A549 (cell line): Measurements from ENCODE around the gene AKAP6. TPM values are rescaled to one million over a fixed set of nuclear protein-coding genes. Genes with fewer than 3 reads are reported as not detected.

ENCODE experiments used
- ATAC-seq, 2 experiments: fragments of 200-7000 bp in 1 of 2; fragments of >200 bp in 1 of 2; cut with Nextera tagmentation in 1 of 2; cut with Tn5 transposase in 1 of 2; 3 replicates each; pipeline versions ENCODE4 v1.8.0 to v1.9.1; 2018 to 2020; ENCODE audit warnings: mild to moderate bottlenecking in 1 of 2, moderate library complexity in 1 of 2
- CTCF ChIA-PET: fragments of 300-600 bp; sonication (Branson Sonifier 250); formaldehyde crosslinking; extraction: SDS; loops from one replicate; lab custom pipeline; 2021; ENCODE audit warnings: antibody characterized with exemption, inconsistent platforms; lab: Yijun Ruan, JAX
- POLR2A ChIA-PET: fragments of 350-600 bp; formaldehyde crosslinking; extraction: SDS; loops from one replicate; lab custom pipeline; 2021; ENCODE audit warnings: antibody characterized with exemption, inconsistent platforms; lab: Yijun Ruan, JAX
- DNase-seq, 2 experiments: peaks; one replicate each; pipeline versions ENCODE4 v3.0.0 to v3.0.0-alpha.2; 2011 to 2016; ENCODE audit warnings: low read depth in 1 of 2, low spot score in 1 of 2
- FAIRE-seq: peaks from 2 replicates; lab custom pipeline; 2011; peaks lifted over from hg19 to GRCh38; lab: Jason Lieb, UNC
- H3K27ac ChIP-seq, 2 experiments: fragments of >200 bp; sonication (Bioruptor Twin); formaldehyde crosslinking; 3 replicates each; pipeline ENCODE4 v1.5.1; 2016 to 2017
- H3K4me1 ChIP-seq: fragments of >200 bp; sonication (Bioruptor Twin); formaldehyde crosslinking; 3 replicates; pipeline ENCODE4 v1.6.1; 2016
- H3K4me2 ChIP-seq: fragments of >200 bp; sonication (Bioruptor Twin); formaldehyde crosslinking; 3 replicates; pipeline ENCODE4 v1.6.1; 2016
- H3K4me3 ChIP-seq: fragments of >200 bp; sonication (Bioruptor Twin); formaldehyde crosslinking; 3 replicates; pipeline ENCODE4 v1.5.1; 2016
- H3K9me3 ChIP-seq: fragments of >200 bp; sonication (Bioruptor Twin); formaldehyde crosslinking; 3 replicates; pipeline ENCODE4 v1.6.1; 2016
- ATOH8 ChIP-seq: fragments of 250-450 bp; sonication (Bioruptor Pico); IDR thresholded peaks from 2 replicates; pipeline ENCODE4 v1.5.0; 2020; ENCODE audit warnings: low read depth, mild to moderate bottlenecking, moderate library complexity
- BCL3 ChIP-seq: fragments of >200 bp; sonication (Bioruptor Twin); formaldehyde crosslinking; IDR thresholded peaks from 3 replicates; pipeline ENCODE4 v1.6.1; 2016
- CBX2 ChIP-seq: fragments of 200-600 bp; sonication (generic); IDR thresholded peaks from 2 replicates; pipeline ENCODE4 v1.6.1; 2016; ENCODE audit warnings: low read depth, mild to moderate bottlenecking, borderline replicate concordance
- CEBPB ChIP-seq, 2 experiments: fragments of >200 bp in 1 of 2; sonication (Bioruptor Twin) in 1 of 2; formaldehyde crosslinking in 1 of 2; IDR thresholded peaks; 2 replicates each; pipeline ENCODE4 v1.6.1; 2012 to 2016
- E2F6 ChIP-seq: IDR thresholded peaks from 2 replicates; pipeline ENCODE4 v1.6.1; 2012; ENCODE audit warnings: low read depth, borderline replicate concordance
- EHMT2 ChIP-seq: fragments of 200-600 bp; sonication (generic); IDR thresholded peaks from 2 replicates; pipeline ENCODE4 v1.6.1; 2016; ENCODE audit warnings: antibody characterized with exemption, low read depth, mild to moderate bottlenecking, moderate library complexity
- ELK1 ChIP-seq: fragments of 150-350 bp; IDR thresholded peaks from 2 replicates; pipeline ENCODE4 v1.6.1; 2014; ENCODE audit warnings: low read depth, mild to moderate bottlenecking, low read length
- FOSL2 ChIP-seq, 2 experiments: fragments of 450-650 bp in 1 of 2; fragments of >200 bp in 1 of 2; sonication (Bioruptor Twin) in 1 of 2; formaldehyde crosslinking; IDR thresholded peaks; 2 replicates each; pipeline versions ENCODE4 v1.5.0 to v1.6.1; 2016 to 2020; ENCODE audit warnings: mild to moderate bottlenecking in 1 of 2, moderate library complexity in 1 of 2
- GATA3 ChIP-seq: IDR thresholded peaks from 2 replicates; pipeline ENCODE4 v1.6.1; 2012; ENCODE audit warnings: borderline replicate concordance
- HDAC2 ChIP-seq: fragments of 200-600 bp; sonication (generic); IDR thresholded peaks from 2 replicates; pipeline ENCODE4 v1.6.1; 2016
- HMGXB4 ChIP-seq: fragments of 250-450 bp; sonication (Bioruptor Pico); IDR thresholded peaks from 2 replicates; pipeline ENCODE4 v1.5.0; 2021; ENCODE audit warnings: mild to moderate bottlenecking, moderate library complexity, borderline replicate concordance
- HOXB5 ChIP-seq: fragments of 250-450 bp; sonication (Bioruptor Pico); IDR thresholded peaks from 2 replicates; pipeline ENCODE4 v1.5.0; 2020; ENCODE audit warnings: mild to moderate bottlenecking, moderate library complexity
- JUN ChIP-seq, 2 experiments: fragments of >200 bp; sonication (Bioruptor Twin); formaldehyde crosslinking; IDR thresholded peaks; 2 replicates in 1 of 2; 3 replicates in 1 of 2; pipeline ENCODE4 v1.6.1; 2016 to 2017
- KDM5A ChIP-seq: fragments of 200-600 bp; sonication (generic); IDR thresholded peaks from 2 replicates; pipeline ENCODE4 v1.6.1; 2016; ENCODE audit warnings: antibody characterized with exemption, mild to moderate bottlenecking
- MAX ChIP-seq: IDR thresholded peaks from 2 replicates; pipeline ENCODE4 v1.6.1; 2012
- NFE2L2 ChIP-seq: fragments of 150-350 bp; conservative IDR thresholded peaks from 2 replicates; pipeline ENCODE4 v1.6.1; 2014; ENCODE audit warnings: low read length
- NR3C1 ChIP-seq: fragments of >200 bp; sonication (Bioruptor Twin); formaldehyde crosslinking; IDR thresholded peaks from 3 replicates; pipeline ENCODE4 v1.6.1; 2017
- POLR2AphosphoS2 ChIP-seq: conservative IDR thresholded peaks from 2 replicates; pipeline ENCODE4 v1.6.1; 2012; ENCODE audit warnings: low read length, improper control_type of control experiment, inconsistent platforms
- RNF2 ChIP-seq: fragments of 200-600 bp; sonication (generic); IDR thresholded peaks from 2 replicates; pipeline ENCODE4 v1.6.1; 2016; ENCODE audit warnings: low read depth, mild to moderate bottlenecking, antibody characterized with exemption, moderate library complexity, borderline replicate concordance
- ZFP36 ChIP-seq: fragments of 450-650 bp; IDR thresholded peaks from 2 replicates; pipeline ENCODE4 v1.6.1; 2014; ENCODE audit warnings: borderline replicate concordance; ENCODE audit not compliant: partially characterized antibody
- ZSCAN20 ChIP-seq: fragments of 250-450 bp; sonication (Bioruptor Pico); IDR thresholded peaks from 2 replicates; pipeline ENCODE4 v1.8.0; 2022; ENCODE audit warnings: mild to moderate bottlenecking, moderate library complexity
- WGBS: methylation state at CpG from one replicate; pipeline ENCODE4 v1.1.6; 2017; ENCODE audit errors: missing lambda C conversion rate; 5-methylcytosine and 5-hydroxymethylcytosine counted together
- polyA plus RNA-seq, 4 experiments: library from polyadenylated mRNA; depleted of rRNA in 3 of 4; stranded (reverse); fragments of >200 nt; fragmentation: RNase III in 1 of 4; extraction: RNeasy Plus Mini Kit Qiagen cat#74134 plus additional on column Dnase treatment in 1 of 4; gene quantifications; 2 replicates in 3 of 4; 3 replicates in 1 of 4; pipeline ENCODE4 v1.2.3, GENCODE V29; 2011 to 2017

AKAP6 gene
- polyA plus RNA-seq, 2 of the 4 experiments (the other 2 are of a cell fraction): 0.27 to 1.9 TPM

GRCh38 chr14:32677129-32677780 lies 348.2 kb downstream of the AKAP6 start:
- WGBS: 48% methylated on average over 5 of the region's 5 CpGs
- H3K4me3 ChIP-seq: no peak overlapping the region
- no peaks in the 10 kb centered on the region for H3K4me1 ChIP-seq
- no peaks in the 10 kb centered on the region for H3K9me3 ChIP-seq
- POLR2A ChIA-PET: no interaction called here
- no peak for DNase-seq
- no peak overlapping the region for H3K27ac ChIP-seq
- H3K4me2 ChIP-seq: no peak overlapping the region
- TF ChIP-seq NR3C1 (no peak), FOSL2 (IDR thresholded peaks at IDR 0.05) (no peak), FOSL2 (CRISPR knock-in tag; IDR thresholded peaks at IDR 0.05) (no peak), ATOH8 (no peak), NFE2L2 (no peak), HDAC2 (no peak), CEBPB (IDR thresholded peaks at IDR 0.05) (no peak), MAX (no peak), HOXB5 (no peak), CBX2 (no peak), KDM5A (no peak), BCL3 (no peak), EHMT2 (no peak), ZFP36 (no peak), RNF2 (no peak), ZSCAN20 (no peak), POLR2AphosphoS2 (no peak), ELK1 (no peak)
- TF ChIP-seq, all 56 proteins: peak for 0
- ATAC-seq (no peak), FAIRE-seq (no peak)
- CTCF ChIA-PET: interaction anchor here (1.0 kb wide), 1 partner anchor 1116 kb away, joined by 3 read pairs; no protein-coding TSS in a partner anchor

GRCh38 chr14:32678088-32678487 lies 349.0 kb downstream of the AKAP6 start:
- no peak for DNase-seq
- CTCF ChIA-PET: no interaction called here
- POLR2A ChIA-PET: no interaction called here
- H3K27ac ChIP-seq: no peak overlapping the region
- TF ChIP-seq ZFP36 (no peak), GATA3 (no peak), JUN (IDR thresholded peaks at IDR 0.05) (no peak), HMGXB4 (CRISPR knock-in tag) (no peak), E2F6 (no peak)
- TF ChIP-seq, all 56 proteins: peak for 0
- Histone ChIP-seq H3K4me1 (no peaks in the 10 kb centered on the region), H3K4me2 (no peak overlapping the region), H3K4me3 (no peak overlapping the region), H3K9me3 (no peaks in the 10 kb centered on the region)
- WGBS: 43% methylated on average over 3 of the region's 3 CpGs
- FAIRE-seq (no peak), ATAC-seq (no peak)
